Measurements from ENCODE around the gene SKOR1.

Gene SKOR1

DNA sequence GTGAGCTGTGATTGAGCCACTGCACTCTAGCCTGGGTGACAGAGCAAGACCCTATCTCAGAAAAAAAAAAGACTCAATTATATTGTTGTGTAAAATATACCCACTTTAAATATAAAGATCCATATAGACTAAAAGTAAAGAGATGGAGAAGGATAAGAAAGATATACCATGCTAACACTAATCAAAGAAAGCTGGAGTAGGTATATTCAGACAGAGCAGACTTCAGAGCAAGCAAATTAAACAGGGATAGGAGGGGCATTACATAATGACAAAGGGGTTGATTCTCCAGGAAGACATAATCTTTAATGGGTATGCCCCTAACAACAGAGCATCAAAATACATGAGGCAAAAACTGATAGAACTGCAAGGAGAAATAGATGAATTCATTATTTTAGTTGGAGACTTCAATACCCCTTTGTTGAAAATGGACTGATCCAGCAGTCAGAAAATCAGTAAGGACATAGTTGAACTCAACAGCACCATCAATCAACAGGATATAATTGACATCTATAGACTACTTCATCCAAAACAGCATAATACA is 45.6 kb downstream of the SKOR1 start:
- no peak for TF ChIP-seq CTCF (IDR thresholded peaks at IDR 0.05; ENCODE audit: insufficient read depth, low read length, missing control alignments)
- POLR2A ChIA-PET = no interaction called here
- DNase-seq (ENCODE audit: low read depth, low spot score) = no peak
- H3K4me3 ChIP-seq (ENCODE audit: low read depth, low read length) = no peak overlapping the region
- CTCF ChIA-PET = interaction anchor here (0.7 to 1.7 kb wide), 2 partner anchors 8 to 284 kb away, joined by 3 to 5 read pairs; no protein-coding TSS in a partner anchor

DNA sequence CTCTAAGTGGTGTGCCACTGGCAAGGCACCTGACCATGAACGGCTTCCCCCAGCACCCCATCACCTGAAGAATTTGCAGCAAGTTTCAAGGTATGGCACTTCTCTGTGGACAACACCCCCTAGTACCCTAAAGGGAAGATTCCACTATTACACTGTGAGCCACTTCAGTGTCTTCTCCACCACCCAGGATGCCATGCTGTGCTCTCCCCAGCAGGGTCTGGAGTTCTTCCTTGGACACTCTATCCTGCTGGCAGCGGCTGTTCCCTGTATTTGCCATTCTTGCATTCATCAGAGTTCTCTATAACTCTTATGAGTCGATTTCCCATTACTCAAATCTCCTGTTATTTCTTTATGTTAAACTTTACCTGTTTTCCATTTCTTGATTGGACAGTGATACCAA is 48.5 kb downstream of the SKOR1 start:
- DNase-seq (ENCODE audit: low read depth, low spot score) = no peak
- CTCF ChIA-PET = interaction anchor here (1.0 to 2.6 kb wide), 3 partner anchors 9 to 280 kb away, joined by 3 to 11 read pairs (median 10); no protein-coding TSS in a partner anchor
- TF ChIP-seq CTCF (IDR thresholded peaks at IDR 0.05; ENCODE audit: insufficient read depth, low read length, missing control alignments) = no peak
- POLR2A ChIA-PET = no interaction called here
- no peak overlapping the region for H3K4me3 ChIP-seq (ENCODE audit: low read depth, low read length)

DNA sequence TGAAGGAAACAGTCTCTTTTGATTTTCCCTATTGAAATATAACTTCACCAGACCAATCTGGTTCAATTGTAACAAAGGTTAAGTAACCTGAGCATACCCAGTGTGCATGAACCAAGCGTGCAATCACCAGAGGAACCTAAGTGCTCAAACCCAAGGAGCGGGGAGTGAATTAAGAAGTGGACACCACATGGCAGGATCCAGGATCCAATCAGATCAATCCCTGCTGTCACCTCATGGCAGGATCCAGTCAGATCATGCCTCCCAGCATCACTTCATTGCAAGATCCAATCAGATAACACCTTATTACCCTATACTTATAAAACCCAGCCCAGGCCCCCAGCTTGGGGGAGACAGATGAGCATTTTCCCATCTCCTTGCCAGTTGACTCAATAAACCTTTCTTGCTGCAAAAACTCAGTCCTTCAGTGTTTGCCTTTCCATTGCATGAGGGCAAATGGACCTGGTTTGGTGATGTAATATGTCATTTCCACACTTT is 53.5 kb downstream of the SKOR1 start:
- no peak for DNase-seq (ENCODE audit: low read depth, low spot score)
- no peak for TF ChIP-seq CTCF (IDR thresholded peaks at IDR 0.05; ENCODE audit: insufficient read depth, low read length, missing control alignments)
- ChIA-PET CTCF (interaction anchor here (1.2 kb wide), 1 partner anchor 16 kb away, joined by 3 read pairs; no protein-coding TSS in a partner anchor), POLR2A (no interaction called here)
- H3K4me3 ChIP-seq (ENCODE audit: low read depth, low read length) = no peak overlapping the region

- no peak for DNase-seq (ENCODE audit: low read depth, low spot score)
- ChIA-PET CTCF (interaction anchor here (1.2 kb wide), 1 partner anchor 16 kb away, joined by 3 read pairs; no protein-coding TSS in a partner anchor), POLR2A (no interaction called here)
- TF ChIP-seq CTCF (IDR thresholded peaks at IDR 0.05; ENCODE audit: insufficient read depth, low read length, missing control alignments) = no peak
- H3K4me3 ChIP-seq (ENCODE audit: low read depth, low read length) = no peak overlapping the region
Observed at GRCh38 chr15:67879440-67880129, 54.3 kb downstream of the SKOR1 start.

DNA sequence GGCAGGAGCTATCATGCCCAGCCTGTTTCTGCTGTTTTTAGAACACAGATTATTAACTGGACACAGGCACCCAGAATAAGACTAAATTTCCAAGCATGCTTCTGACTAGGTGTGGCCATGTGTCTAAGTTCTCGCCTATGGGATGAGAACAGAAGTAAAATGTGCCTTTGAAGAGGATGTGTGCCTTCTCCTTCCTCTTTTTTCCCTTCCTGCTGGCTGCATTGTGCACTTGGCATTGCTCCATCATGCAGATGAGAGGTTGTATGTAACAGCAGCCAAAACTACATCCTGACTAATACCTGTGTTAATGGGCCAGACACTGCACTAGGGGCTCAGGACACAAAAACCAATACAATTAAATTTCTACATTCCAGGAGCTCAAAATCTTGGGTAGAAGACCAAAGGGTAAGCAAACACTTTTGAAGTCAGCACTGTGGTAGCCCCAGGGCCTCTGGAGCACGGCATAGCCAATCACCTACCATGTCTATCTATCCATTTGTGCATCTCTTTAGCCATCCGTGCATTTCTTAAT is 55.4 kb downstream of the SKOR1 start:
- DNase-seq (ENCODE audit: low read depth, low spot score) = no peak
- CTCF ChIA-PET = no interaction called here

More for the DNA sequence above, 55.4 kb downstream of the SKOR1 start:
- no peak for TF ChIP-seq CTCF (IDR thresholded peaks at IDR 0.05; ENCODE audit: insufficient read depth, low read length, missing control alignments)
- H3K4me3 ChIP-seq (ENCODE audit: low read depth, low read length) = no peak overlapping the region
- POLR2A ChIA-PET = no interaction called here
